LNCaP clone FGC (cell line): ENCODE measurements around the gene NRL.

ENCODE experiments used
- DNase-seq: peaks from one replicate; pipeline ENCODE4 v3.0.0-alpha.2; 2011; ENCODE audit warnings: low read depth
- H3K4me3 ChIP-seq: 2 replicates; pipeline ENCODE4 v1.5.1; 2011; ENCODE audit warnings: mild to moderate bottlenecking, low read depth, low read length, control low read depth
- TF ChIP-seq, protein P1 (sequence below): IDR thresholded peaks from 2 replicates; pipeline ENCODE4 v1.5.1; 2012; ENCODE audit warnings: mild to moderate bottlenecking; ENCODE audit not compliant: control insufficient read depth, insufficient read depth; ENCODE audit errors: extremely low read depth

Gene NRL

DNA sequence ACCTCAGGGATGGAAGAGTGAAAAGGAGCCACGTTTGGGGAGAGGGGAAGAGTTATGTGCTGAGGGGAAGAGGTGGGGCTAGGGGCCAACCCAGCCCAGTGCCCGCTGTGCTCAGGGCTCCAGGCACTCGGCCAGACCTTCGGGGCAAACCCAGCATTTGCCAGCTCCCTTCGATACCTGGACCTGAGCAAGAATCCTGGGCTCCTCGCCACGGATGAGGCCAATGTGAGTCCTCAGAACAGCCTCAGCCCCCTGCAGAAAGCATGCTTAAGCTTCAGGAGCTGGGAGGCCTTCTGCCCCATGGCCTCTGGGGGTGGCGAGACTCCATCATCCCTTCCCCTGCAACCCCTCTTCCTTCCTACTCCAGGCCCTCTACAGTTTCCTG, 58.0 kb downstream of the NRL start:
- TF ChIP-seq, protein P1, sequence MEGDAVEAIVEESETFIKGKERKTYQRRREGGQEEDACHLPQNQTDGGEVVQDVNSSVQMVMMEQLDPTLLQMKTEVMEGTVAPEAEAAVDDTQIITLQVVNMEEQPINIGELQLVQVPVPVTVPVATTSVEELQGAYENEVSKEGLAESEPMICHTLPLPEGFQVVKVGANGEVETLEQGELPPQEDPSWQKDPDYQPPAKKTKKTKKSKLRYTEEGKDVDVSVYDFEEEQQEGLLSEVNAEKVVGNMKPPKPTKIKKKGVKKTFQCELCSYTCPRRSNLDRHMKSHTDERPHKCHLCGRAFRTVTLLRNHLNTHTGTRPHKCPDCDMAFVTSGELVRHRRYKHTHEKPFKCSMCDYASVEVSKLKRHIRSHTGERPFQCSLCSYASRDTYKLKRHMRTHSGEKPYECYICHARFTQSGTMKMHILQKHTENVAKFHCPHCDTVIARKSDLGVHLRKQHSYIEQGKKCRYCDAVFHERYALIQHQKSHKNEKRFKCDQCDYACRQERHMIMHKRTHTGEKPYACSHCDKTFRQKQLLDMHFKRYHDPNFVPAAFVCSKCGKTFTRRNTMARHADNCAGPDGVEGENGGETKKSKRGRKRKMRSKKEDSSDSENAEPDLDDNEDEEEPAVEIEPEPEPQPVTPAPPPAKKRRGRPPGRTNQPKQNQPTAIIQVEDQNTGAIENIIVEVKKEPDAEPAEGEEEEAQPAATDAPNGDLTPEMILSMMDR = no peak

DNA sequence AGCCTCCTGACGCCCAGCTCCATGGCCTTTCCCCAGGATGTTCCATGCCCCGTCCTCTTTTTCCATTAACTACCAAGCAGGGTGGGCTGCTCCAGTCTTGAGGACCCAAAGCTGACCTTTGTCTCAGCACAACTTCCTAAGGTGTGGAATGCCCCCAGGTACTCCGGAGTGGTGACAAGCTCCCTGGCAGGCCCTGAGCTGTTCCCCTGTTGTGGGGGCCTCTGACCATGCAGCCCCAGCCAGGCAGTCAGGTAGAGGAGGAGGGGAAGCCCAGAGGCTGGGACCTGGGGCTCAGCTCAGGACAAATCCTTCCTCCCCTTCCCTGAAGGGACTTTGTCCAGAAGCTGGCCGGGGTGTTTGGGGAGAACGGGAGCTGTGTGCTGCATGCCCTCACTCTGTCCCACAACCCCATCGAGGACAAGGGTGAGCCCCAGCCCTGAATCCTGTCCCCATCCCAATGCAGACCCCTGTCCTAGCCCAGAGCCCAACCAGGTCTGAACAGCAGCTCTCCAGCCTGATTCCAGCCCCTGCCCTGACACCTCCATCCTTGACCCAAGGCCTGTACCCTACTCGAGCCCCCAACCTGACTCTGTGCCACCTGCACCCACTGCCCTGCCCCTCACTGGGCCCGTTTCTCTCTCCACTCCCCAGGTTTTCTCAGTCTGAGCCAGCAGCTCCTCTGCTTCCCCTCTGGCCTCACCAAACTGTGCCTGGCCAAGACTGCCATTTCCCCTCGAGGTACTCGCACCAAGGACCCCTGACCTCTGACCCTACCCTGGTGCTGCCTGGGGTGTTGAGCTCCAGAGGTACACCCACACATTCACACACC, 58.6 kb downstream of the NRL start:
- TF ChIP-seq, protein P1 = no peak
- no peak overlapping the region for H3K4me3 ChIP-seq
- no peak for DNase-seq

More for the DNA sequence above, 58.0 kb downstream of the NRL start:
- DNase-seq = no peak
- H3K4me3 ChIP-seq = no peak overlapping the region

DNA sequence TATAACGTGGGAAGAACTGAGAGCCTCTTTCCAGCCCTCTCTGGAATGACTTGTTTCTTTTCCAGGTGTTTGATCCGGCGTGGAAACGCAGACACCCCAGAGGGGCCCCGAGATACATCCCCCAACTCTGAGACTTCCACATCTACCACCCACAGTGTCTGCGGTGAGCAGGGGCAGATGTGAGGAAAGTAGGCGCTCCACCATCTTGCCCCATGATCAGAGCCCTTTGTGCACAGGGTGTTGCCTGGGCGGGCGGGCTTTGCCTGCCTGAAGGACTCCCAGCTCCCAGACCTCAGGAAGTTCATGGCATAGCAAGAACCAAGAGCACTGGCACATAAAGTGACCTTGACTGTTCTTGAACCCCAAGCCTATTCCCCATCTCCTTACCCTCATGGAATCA, 60.1 kb downstream of the NRL start:
- TF ChIP-seq, protein P1 = no peak
- DNase-seq = no peak
- no peak overlapping the region for H3K4me3 ChIP-seq

DNA sequence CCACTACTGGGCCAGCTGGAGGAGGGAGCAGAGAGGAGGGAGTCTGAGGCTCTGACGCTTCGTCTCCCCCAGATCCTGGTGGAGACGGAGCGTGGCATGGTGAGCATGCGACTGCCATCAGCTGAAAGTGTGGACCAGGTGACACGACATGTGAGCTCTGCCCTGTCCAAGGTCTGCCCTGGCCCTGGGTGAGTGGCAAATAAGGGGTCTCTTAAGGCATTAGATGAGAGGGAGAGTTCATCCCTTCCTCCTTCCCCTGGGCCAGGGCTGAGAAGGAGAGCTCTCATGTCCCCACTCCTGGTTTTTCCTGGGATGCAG, 60.5 kb downstream of the NRL start:
- H3K4me3 ChIP-seq = no peak overlapping the region
- TF ChIP-seq, protein P1 = no peak
- DNase-seq = no peak

DNA sequence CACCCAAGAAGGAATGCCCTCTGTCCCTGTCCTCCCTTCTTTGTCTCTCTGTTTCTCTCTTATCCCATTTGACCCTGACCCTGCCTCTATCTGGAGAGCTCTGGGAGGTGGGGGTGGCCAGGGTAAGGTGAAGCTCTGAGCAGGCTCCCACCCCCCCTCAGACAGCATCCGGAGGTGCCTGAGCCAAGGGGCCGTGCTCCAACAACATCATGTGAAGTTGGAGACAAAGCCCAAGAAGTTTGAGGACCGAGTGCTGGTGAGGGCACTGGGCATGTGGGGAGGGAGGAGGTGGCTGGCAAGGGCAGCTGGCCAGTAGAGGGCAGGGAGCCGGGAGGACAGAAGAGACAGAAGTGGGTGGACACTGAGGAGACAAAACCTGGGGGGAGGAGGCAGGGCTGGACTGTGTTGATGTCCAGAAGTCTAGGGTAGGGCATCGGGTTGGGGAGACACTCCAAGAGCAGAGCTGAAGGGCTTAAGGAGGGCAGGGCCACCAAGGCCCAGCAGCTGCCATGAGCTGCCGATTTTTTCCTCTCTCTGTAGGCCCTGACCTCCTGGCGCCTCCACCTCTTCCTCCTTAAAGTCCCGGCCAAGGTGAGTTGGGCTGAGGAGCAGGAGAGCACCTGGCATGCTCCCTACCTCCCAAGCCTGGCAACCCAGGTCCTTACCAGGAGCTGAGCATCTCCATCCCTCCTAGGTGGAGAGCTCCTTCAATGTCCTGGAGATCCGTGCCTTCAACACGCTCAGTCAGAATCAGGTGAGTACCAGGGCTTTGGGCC, 61.0 kb downstream of the NRL start:
- H3K4me3 ChIP-seq = no peak overlapping the region
- no peak for DNase-seq
- TF ChIP-seq, protein P1 = no peak

DNA sequence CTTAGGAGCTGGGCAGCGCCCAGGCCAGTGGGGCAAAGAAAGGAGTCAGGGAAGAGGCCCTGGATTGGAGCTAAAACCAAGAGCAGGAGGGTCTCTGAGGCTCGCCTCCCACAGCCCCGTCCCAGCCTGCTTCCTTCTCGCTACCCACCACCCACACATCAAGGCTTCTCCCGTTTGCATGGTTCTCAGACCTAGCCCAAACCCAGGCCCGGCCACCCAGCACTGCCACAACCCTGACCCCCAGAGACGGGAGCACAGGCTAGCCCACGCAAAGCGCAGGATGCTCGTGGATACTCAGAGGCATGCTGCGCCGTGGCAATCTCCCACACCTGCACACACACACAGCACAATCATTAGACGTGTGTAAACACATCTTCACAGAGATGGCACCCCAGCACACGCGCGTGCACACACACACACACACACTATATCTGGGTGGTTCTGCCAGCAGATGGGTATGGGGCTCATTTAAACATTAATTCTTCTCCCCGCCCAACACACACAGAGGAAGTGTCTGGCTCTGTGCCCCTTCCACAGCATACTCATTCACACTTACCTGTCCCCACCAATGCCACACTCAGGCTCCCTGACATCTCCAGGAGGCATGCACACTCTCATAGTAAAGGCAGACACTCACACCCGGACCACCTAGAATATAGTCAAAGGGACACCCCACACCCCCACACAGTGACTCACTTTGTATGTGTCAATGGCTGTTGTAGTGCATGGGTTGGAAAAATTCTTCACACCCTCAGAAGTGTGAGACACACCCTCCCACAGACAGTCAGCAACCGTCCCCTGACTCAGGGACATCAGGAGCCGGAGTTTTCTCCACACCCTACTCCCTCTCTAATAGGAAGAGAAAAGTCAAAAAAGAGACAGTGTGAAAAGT, 61.8 kb downstream of the NRL start:
- H3K4me3 ChIP-seq = peak overlapping the region; percentile 60
- TF ChIP-seq, protein P1 = no peak
- DNase-seq = no peak
